ENCODE data around the gene C15orf39. TPM values are rescaled to one million over a fixed set of nuclear protein-coding genes. Genes with fewer than 3 reads are reported as not detected.
A peak's percentile ranks its signal among the peaks of the same experiment; 100 is the strongest.
"Not testable (repeated sequence)": the region's sequence is repeated elsewhere in the genome, so short reads cannot be mapped to it uniquely, and the experiment has no call there.

The C15orf39 gene
- total RNA-seq, 1 donor from 2014 or later, result 73.2 TPM

DNA sequence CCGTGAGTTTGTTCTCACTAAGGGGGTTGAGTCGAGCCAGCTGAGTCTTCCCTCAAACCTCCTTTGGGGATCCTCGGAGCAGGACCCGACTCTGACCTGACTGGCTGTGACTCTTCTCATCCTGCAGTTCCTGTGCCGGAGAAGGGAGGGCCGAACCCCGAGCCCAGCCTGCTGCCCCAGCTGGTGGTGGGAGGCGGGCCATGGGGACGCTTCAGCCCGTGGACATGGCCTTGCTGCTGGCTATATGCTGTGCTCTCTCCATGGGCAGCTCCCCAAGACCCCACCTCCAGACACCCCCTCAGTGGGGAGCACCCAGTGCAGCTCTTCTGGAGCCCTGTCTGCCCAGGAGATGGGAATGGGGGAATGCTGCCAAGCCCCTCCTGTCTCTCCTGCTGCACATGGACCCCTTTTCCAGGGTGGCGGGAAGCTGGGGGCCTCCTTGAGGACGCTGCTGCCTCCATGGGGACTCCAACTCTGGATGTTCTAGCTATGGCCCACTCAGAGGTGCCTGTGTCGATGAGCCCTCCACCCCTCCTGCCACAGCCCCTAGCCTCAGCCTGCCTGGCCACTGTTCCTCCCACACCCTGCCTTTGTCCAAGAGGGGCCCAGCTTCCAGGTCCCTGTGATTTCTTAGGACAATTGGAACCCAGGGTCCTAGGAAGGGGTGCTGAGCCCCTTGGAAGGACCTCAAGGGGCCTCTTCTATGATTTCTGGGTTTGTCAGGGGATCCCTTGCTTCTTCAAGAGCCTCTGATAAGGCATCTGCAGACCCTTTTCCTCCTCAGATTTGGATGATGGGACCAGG lies 12.8 kb downstream of the C15orf39 start:
- peaks cover 26% of the 10 kb centered on the region for H3K36me3 Mint-ChIP-seq (ENCODE audit: low read depth)
- no peak overlapping the region for H3K27ac Mint-ChIP-seq
- intact Hi-C loops (cut with micrococcal nuclease), result no loop called here
- TF ChIP-seq, protein P1, sequence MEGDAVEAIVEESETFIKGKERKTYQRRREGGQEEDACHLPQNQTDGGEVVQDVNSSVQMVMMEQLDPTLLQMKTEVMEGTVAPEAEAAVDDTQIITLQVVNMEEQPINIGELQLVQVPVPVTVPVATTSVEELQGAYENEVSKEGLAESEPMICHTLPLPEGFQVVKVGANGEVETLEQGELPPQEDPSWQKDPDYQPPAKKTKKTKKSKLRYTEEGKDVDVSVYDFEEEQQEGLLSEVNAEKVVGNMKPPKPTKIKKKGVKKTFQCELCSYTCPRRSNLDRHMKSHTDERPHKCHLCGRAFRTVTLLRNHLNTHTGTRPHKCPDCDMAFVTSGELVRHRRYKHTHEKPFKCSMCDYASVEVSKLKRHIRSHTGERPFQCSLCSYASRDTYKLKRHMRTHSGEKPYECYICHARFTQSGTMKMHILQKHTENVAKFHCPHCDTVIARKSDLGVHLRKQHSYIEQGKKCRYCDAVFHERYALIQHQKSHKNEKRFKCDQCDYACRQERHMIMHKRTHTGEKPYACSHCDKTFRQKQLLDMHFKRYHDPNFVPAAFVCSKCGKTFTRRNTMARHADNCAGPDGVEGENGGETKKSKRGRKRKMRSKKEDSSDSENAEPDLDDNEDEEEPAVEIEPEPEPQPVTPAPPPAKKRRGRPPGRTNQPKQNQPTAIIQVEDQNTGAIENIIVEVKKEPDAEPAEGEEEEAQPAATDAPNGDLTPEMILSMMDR (IDR thresholded peaks at IDR 0.05), result no peak
- no peaks in the 10 kb centered on the region for H3K9me3 Mint-ChIP-seq
- ATAC-seq (ENCODE audit: low read depth), result no peak
- ChIA-PET POLR2A (interaction anchor here (0.7 to 1.4 kb wide), 2 partner anchors 8 to 14 kb away, joined by 3 to 7 read pairs; no protein-coding TSS in a partner anchor), CTCF (interaction anchor here (1.3 to 1.5 kb wide), 2 partner anchors 10 to 171 kb away, joined by 3 to 6 read pairs; no protein-coding TSS in a partner anchor)
- H3K27me3 Mint-ChIP-seq, result no peaks in the 10 kb centered on the region
- H3K4me3 Mint-ChIP-seq, result no peak overlapping the region
- no peak for DNase-seq
- peaks cover 7% of the 10 kb centered on the region for H3K4me1 Mint-ChIP-seq

- peaks cover 18% of the 10 kb centered on the region for H3K36me3 Mint-ChIP-seq (ENCODE audit: low read depth)
- TF ChIP-seq, protein P1 (IDR thresholded peaks at IDR 0.05), result no peak
- intact Hi-C loops (cut with micrococcal nuclease), result no loop called here
- H3K4me3 Mint-ChIP-seq, result no peak overlapping the region
- no peak for DNase-seq
- H3K9me3 Mint-ChIP-seq, result no peaks in the 10 kb centered on the region
- H3K27me3 Mint-ChIP-seq, result no peaks in the 10 kb centered on the region
- peaks cover 14% of the 10 kb centered on the region for H3K4me1 Mint-ChIP-seq
- no peak for ATAC-seq (ENCODE audit: low read depth)
- no peak overlapping the region for H3K27ac Mint-ChIP-seq
- ChIA-PET CTCF (interaction anchor here (1.0 to 1.5 kb wide), 3 partner anchors 11 to 186 kb away, joined by 3 to 6 read pairs (median 3); no protein-coding TSS in a partner anchor), POLR2A (interaction anchor here (0.7 to 1.6 kb wide), 4 partner anchors 9 to 180 kb away, joined by 3 to 7 read pairs (median 4); no protein-coding TSS in a partner anchor)
These were observed 13.7 kb downstream of the C15orf39 start for GRCh38 chr15:75215107-75216004.

GRCh38 chr15:75217012-75217411 lies 15.3 kb downstream of the C15orf39 start:
- ChIA-PET CTCF (no interaction called here), POLR2A (no interaction called here)
- no peak overlapping the region for H3K4me3 Mint-ChIP-seq
- TF ChIP-seq, protein P1 (IDR thresholded peaks at IDR 0.05), result no peak
- DNase-seq (no peak), ATAC-seq (ENCODE audit: low read depth) (no peak)
- intact Hi-C loops (cut with micrococcal nuclease), result no loop called here
- H3K27me3 Mint-ChIP-seq, result no peaks in the 10 kb centered on the region
- H3K4me1 Mint-ChIP-seq, result peaks cover 14% of the 10 kb centered on the region
- no peak overlapping the region for H3K27ac Mint-ChIP-seq
- no peaks in the 10 kb centered on the region for H3K9me3 Mint-ChIP-seq
- peaks cover 8% of the 10 kb centered on the region for H3K36me3 Mint-ChIP-seq (ENCODE audit: low read depth)

GRCh38 chr15:75217574-75217973 lies 15.9 kb downstream of the C15orf39 start:
- peaks cover 14% of the 10 kb centered on the region for H3K4me1 Mint-ChIP-seq
- ATAC-seq (ENCODE audit: low read depth); CTCF ChIA-PET; DNase-seq; H3K27ac Mint-ChIP-seq; H3K9me3 Mint-ChIP-seq; H3K27me3 Mint-ChIP-seq; intact Hi-C loops (cut with micrococcal nuclease); POLR2A ChIA-PET; H3K4me3 Mint-ChIP-seq; H3K36me3 Mint-ChIP-seq (ENCODE audit: low read depth): not testable (repeated sequence)

DNA sequence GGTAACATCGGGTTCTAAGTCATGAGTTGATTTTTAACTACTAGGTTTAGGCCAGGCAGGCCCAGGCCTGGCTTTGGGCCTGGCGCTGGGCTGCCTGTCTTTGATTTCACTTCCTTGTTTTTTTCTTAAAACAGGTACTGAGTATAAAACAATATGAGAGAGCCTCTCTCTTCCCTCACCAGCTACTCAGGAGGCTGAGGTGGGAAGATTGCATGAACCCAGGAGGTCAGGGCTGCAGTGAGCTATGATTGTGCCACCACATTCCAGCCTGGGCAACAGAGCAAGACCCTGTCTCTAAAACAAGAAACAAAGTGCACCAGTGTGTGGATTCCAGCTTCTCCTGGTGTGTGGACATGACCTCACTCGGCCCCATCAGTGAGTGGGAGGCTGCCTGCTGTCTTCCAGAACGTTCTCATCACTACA lies 17.8 kb downstream of the C15orf39 start:
- intact Hi-C loops (cut with micrococcal nuclease); H3K4me3 Mint-ChIP-seq; H3K27me3 Mint-ChIP-seq; H3K9me3 Mint-ChIP-seq; DNase-seq; H3K36me3 Mint-ChIP-seq (ENCODE audit: low read depth): not testable (repeated sequence)
- CTCF ChIA-PET, result interaction anchor here (1.1 kb wide), 1 partner anchor 176 kb away, joined by 4 read pairs; no protein-coding TSS in a partner anchor
- peak; percentile 66 for ATAC-seq (ENCODE audit: low read depth)
- POLR2A ChIA-PET, result interaction anchor here (0.7 to 1.5 kb wide), 5 partner anchors 12 to 196 kb away, joined by 3 to 6 read pairs (median 4); partner anchors contain the start of genes C15orf39 and PPCDC
- Mint-ChIP-seq H3K4me1 (peaks cover 14% of the 10 kb centered on the region), H3K27ac (peak overlapping the region; percentile 77)

Measured in activated B cell treated with CpG ODN at 0.5 μM for 24 hours (primary cell).